Dendritic cell treated with granulocyte-macrophage colony-stimulating factor and Interleukin-4, amounts not matched to agents 40 ng/mL and 50 ng/mL, for 4 days (primary cell): ENCODE measurements around the gene IGFALS.

Experiments
- H3K27ac Mint-ChIP-seq: one replicate; pipeline ENCODE4 v1.8.0; 2022; ENCODE audit warnings: mild to moderate bottlenecking, mixed read lengths
- H3K27me3 Mint-ChIP-seq: one replicate; pipeline ENCODE4 v1.8.0; 2022; ENCODE audit warnings: mild to moderate bottlenecking, mixed read lengths
- H3K36me3 Mint-ChIP-seq: one replicate; pipeline ENCODE4 v1.8.0; 2022; ENCODE audit warnings: low read depth, mixed read lengths
- H3K4me1 Mint-ChIP-seq: one replicate; pipeline ENCODE4 v1.8.0; 2022; ENCODE audit warnings: low read depth, mixed read lengths
- H3K4me3 Mint-ChIP-seq: one replicate; pipeline ENCODE4 v1.8.0; 2022; ENCODE audit warnings: mild to moderate bottlenecking, moderate library complexity, mixed read lengths
- H3K9me3 Mint-ChIP-seq: one replicate; pipeline ENCODE4 v1.8.0; 2022; ENCODE audit warnings: mixed read lengths
- intact Hi-C: fragments of 100-400 bp; cut with micrococcal nuclease; formaldehyde crosslinking; loops from one replicate; pipeline ENCODE4 v1.15.0; 2022

The IGFALS gene

GRCh38 chr16:1746693-1747195, 46.8 kb downstream of the IGFALS start:
- H3K36me3 Mint-ChIP-seq, result peaks cover 99% of the 10 kb centered on the region
- no peaks in the 10 kb centered on the region for H3K4me1 Mint-ChIP-seq
- H3K27me3 Mint-ChIP-seq, result no peaks in the 10 kb centered on the region
- H3K27ac Mint-ChIP-seq, result no peak overlapping the region
- intact Hi-C loops, result no loop called here
- H3K9me3 Mint-ChIP-seq, result no peaks in the 10 kb centered on the region
- no peak overlapping the region for H3K4me3 Mint-ChIP-seq

- intact Hi-C loops, result no loop called here
- no peaks in the 10 kb centered on the region for H3K9me3 Mint-ChIP-seq
- no peaks in the 10 kb centered on the region for H3K27me3 Mint-ChIP-seq
- no peaks in the 10 kb centered on the region for H3K4me1 Mint-ChIP-seq
- H3K27ac Mint-ChIP-seq, result no peak overlapping the region
- peaks cover 93% of the 10 kb centered on the region for H3K36me3 Mint-ChIP-seq
- no peak overlapping the region for H3K4me3 Mint-ChIP-seq
Measured at GRCh38 chr16:1745900-1746692, 47.4 kb downstream of the IGFALS start.

GRCh38 chr16:1745181-1745899, 48.2 kb downstream of the IGFALS start:
- intact Hi-C loops, result no loop called here
- Mint-ChIP-seq H3K4me1 (no peaks in the 10 kb centered on the region), H3K27me3 (no peaks in the 10 kb centered on the region), H3K9me3 (no peaks in the 10 kb centered on the region), H3K27ac (no peak overlapping the region), H3K36me3 (peaks cover 86% of the 10 kb centered on the region), H3K4me3 (no peak overlapping the region)

GRCh38 chr16:1744338-1744840, 49.1 kb downstream of the IGFALS start:
- Mint-ChIP-seq H3K4me3 (no peak overlapping the region), H3K4me1 (no peaks in the 10 kb centered on the region), H3K27ac (no peak overlapping the region), H3K27me3 (no peaks in the 10 kb centered on the region), H3K36me3 (peaks cover 76% of the 10 kb centered on the region), H3K9me3 (no peaks in the 10 kb centered on the region)
- intact Hi-C loops, result no loop called here

- no peaks in the 10 kb centered on the region for H3K4me1 Mint-ChIP-seq
- H3K27ac Mint-ChIP-seq, result no peak overlapping the region
- H3K4me3 Mint-ChIP-seq, result no peak overlapping the region
- H3K9me3 Mint-ChIP-seq, result no peaks in the 10 kb centered on the region
- H3K27me3 Mint-ChIP-seq, result no peaks in the 10 kb centered on the region
- intact Hi-C loops, result no loop called here
- peaks cover 69% of the 10 kb centered on the region for H3K36me3 Mint-ChIP-seq
Measured at GRCh38 chr16:1743376-1744337, 49.8 kb downstream of the IGFALS start.

GRCh38 chr16:1741553-1742165, 51.8 kb downstream of the IGFALS start:
- Mint-ChIP-seq H3K9me3 (no peaks in the 10 kb centered on the region), H3K36me3 (peaks cover 49% of the 10 kb centered on the region), H3K4me1 (no peaks in the 10 kb centered on the region), H3K27me3 (no peaks in the 10 kb centered on the region), H3K4me3 (no peak overlapping the region), H3K27ac (no peak overlapping the region)
- intact Hi-C loops, result no loop called here

GRCh38 chr16:1740781-1741490, 52.6 kb downstream of the IGFALS start:
- no peaks in the 10 kb centered on the region for H3K9me3 Mint-ChIP-seq
- H3K4me3 Mint-ChIP-seq, result no peak overlapping the region
- peaks cover 42% of the 10 kb centered on the region for H3K36me3 Mint-ChIP-seq
- intact Hi-C loops, result no loop called here
- H3K27me3 Mint-ChIP-seq, result no peaks in the 10 kb centered on the region
- no peaks in the 10 kb centered on the region for H3K4me1 Mint-ChIP-seq
- no peak overlapping the region for H3K27ac Mint-ChIP-seq
